ENCODE measurements around the gene NFATC2.

DNA sequence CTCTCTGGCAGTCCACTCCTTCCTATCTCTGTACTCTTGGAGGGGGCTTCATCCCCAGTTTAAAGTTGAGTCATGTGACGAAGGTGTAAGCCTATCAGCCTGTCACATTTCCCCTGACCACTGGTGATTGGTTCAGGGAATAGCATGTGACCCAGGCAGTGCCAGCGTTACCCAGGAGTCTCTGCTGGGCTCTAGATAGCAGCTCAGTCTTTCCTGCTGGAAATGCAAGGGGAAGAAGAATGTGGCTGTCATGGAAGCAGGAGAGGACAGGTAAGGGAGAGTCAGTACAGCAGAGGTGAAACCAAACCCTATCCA lies 35.6 kb upstream of the NFATC2 start:
- TF ChIP-seq POLR2A (IDR thresholded peaks at IDR 0.05; ENCODE audit: low read length) = no peak
- no peak for TF ChIP-seq GATA1 (IDR thresholded peaks at IDR 0.05; ENCODE audit: low read depth, low read length)
